Measurements from ENCODE around the gene OVCH1.

DNA sequence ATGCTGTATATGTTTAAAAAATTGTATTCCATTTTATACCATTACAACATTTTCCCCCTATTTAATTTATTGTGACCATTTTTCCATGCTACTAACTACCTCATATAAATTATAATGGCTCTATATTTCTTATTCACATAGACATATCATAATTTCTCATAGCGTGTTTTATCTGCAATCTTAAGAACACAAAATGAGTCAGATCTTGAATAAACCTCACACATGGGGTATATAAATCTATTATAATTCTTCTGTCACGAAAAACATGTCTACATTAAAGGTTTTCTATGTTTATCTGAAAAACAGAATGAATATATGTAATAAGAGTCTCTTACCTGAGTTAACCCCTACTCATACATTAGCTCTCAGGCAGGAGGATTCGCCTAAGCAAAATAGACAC, 66.0 kb downstream of the OVCH1 start:
- TF ChIP-seq POLR2A (IDR thresholded peaks at IDR 0.05) = no peak
- TF ChIP-seq, protein P1, sequence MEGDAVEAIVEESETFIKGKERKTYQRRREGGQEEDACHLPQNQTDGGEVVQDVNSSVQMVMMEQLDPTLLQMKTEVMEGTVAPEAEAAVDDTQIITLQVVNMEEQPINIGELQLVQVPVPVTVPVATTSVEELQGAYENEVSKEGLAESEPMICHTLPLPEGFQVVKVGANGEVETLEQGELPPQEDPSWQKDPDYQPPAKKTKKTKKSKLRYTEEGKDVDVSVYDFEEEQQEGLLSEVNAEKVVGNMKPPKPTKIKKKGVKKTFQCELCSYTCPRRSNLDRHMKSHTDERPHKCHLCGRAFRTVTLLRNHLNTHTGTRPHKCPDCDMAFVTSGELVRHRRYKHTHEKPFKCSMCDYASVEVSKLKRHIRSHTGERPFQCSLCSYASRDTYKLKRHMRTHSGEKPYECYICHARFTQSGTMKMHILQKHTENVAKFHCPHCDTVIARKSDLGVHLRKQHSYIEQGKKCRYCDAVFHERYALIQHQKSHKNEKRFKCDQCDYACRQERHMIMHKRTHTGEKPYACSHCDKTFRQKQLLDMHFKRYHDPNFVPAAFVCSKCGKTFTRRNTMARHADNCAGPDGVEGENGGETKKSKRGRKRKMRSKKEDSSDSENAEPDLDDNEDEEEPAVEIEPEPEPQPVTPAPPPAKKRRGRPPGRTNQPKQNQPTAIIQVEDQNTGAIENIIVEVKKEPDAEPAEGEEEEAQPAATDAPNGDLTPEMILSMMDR (IDR thresholded peaks at IDR 0.05 in 4 of 5, conservative IDR thresholded peaks at IDR 0.05 in 1 of 5) = no peak
